Measurements from ENCODE around the gene AP4M1.

AP4M1 gene

DNA sequence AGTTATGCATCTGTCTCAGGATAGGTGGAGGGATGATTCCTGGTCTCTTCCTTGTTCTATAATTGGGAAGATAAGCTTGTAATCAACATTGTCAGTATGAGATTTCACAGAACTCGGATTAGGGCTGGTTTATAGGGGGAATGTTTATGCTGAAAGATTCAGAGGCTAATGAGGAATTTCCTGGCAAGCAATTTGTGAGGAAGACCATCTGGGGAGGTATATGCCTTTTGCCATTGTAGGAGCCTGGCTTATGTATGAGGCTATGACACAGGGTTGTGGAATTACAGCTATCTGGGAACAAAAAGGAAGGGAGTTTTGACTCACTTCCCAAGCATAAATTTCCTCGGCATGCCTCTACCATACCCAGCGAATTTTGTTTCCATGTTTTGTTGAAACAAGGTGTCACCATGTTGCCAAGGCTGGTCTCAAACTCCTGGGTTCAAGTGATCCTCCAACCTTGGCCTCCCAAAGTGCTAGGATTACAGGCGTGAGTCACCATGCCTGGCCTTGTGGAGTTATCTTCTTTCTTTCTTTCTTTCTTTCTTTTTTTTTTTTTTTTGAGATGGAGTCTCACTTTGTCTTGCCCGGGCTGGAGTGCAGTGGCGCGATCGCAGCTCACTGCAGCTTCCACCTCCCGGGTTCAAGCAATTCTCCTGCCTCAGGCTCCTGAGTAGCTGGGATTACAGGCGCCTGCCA is 14.2 kb upstream of the AP4M1 start:
- no peak for DNase-seq (ENCODE audit: low read depth in 2 of 2)

- no peak for DNase-seq (ENCODE audit: low read depth in 2 of 2)
Observed at GRCh38 chr7:100088095-100088620, 13.3 kb upstream of the AP4M1 start.

DNA sequence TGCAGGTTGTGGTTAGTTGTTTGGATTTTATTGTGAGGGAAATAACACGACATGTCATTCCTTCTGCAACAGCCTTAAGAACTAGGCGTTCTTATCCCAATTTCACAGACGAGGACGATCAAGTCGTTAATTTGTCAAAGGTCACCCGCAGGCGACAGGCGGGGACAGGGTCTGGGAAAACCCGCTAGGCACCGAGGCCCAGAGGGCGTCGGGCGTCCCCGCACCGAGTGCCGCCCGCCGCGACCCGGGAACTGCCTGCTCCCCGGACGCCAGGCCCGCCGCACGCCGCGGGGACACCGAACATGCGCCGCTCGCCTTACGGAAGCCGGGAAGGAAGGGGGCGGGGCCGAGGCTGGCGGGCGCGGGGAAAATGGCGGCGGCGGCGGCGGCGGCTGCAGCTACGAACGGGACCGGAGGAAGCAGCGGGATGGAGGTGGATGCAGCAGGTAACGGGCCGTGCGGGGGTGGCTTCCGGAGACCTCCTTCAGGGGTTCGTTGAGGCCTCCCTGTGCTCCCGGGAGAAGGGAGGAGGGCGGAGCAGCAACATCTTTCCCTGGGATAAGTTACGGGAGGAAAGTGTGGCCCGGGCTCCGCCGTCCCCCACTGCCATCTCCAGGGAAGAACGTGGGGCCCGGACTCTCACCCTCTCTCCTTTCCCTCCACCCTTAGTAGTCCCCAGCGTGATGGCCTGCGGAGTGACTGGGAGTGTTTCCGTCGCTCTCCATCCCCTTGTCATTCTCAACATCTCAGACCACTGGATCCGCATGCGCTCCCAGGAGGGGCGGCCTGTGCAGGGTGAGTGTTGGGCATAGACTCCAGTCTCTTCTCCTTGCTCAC is 12.6 kb upstream of the AP4M1 start, which contains the start of gene COPS6:
Gene COPS6 (plus strand): TSS at position 349 of the 837 bp plus-strand sequence. CDS start 22 bp downstream, at position 371.
- DNase-seq (ENCODE audit: low read depth in 2 of 2), result peak; percentile 63 to 64

DNA sequence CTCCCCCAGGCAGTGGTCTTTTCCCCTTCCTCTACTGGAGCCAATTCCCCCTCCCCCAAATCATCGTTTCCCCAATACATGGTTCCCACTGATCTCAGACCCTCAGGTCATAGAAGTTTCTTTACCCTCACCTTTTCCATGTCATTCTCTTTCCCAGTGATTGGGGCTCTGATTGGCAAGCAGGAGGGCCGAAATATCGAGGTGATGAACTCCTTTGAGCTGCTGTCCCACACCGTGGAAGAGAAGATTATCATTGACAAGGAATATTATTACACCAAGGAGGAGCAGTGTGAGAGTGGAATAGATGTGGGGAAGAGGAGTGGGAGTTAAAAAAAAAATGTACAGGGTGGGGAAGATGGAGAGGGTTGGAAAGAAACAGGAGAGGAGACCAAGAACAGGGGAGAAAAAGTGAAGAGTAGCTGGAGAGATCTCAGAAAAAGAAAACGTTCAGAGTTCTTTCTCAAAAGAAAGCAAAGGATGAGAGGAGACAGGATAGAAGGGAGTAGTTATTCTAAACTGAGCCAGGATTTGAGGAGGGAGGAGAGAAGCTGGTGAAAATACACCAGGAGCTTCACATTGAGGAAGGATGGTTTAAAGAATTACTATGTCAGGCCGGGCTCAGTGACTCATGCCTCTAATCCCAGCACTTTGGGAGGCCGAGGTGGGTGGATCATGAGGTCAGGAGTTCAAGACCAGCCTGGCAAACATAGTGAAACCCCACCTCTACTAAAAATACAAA is 11.8 kb upstream of the AP4M1 start:
- DNase-seq (ENCODE audit: low read depth in 2 of 2), result no peak

DNA sequence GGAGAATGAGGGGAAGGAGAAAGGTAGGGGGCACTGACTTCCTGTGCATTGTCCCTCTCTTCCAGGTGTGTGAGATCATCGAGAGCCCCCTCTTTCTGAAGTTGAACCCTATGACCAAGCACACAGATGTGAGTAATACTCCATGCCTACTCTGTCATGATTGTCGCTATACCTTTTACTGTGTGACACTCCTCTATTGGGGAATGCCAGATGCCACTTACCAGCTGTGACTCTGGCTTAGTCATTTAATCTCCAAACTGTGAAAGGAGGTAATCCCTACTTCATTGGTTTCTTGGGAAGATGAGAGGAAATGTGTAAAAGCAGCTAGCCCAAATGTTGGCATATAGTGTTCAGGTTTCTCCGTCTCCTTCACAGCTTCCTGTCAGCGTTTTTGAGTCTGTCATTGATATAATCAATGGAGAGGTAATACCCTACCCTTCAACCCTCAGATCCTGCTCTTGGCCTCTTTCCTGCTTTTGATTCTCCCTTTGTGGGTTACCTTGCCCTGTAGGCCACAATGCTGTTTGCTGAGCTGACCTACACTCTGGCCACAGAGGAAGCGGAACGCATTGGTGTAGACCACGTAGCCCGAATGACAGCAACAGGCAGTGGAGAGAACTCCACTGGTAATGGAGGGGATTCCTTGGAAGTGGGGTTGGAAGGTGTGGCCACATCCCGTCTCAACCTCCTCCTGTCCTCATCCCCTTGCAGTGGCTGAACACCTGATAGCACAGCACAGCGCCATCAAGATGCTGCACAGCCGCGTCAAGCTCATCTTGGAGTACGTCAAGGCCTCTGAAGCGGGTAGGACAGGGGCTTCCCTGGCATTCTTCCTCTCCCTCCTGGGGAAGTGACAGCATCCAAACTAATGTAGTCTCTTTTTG is 10.7 kb upstream of the AP4M1 start:
- no peak for DNase-seq (ENCODE audit: low read depth in 2 of 2)

GRCh38 chr7:100091411-100092181 is 9.8 kb upstream of the AP4M1 start:
- no peak for DNase-seq (ENCODE audit: low read depth in 2 of 2)

DNA sequence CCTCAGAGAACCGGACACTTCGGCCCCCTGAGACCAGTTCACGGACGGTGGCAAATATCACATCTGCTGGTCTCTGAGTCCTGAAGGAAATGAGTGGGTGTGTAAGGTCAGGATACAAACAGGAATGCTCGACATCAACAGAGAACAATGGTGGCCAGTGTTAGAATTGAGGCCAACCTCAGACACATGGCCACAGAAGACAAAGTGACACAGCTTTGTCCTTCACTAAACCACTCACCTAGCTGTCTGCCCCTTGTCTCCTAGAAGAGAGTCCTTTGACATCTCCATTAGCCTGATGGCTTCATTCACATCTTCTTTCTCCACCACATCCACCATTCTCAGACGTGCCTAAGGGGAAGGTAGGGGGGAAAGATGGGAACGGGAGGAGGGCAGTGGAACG is 8.4 kb upstream of the AP4M1 start:
- no peak for DNase-seq (ENCODE audit: low read depth in 2 of 2)

- no peak for DNase-seq (ENCODE audit: low read depth in 2 of 2)
Observed at GRCh38 chr7:100093498-100093897, 7.9 kb upstream of the AP4M1 start.

DNA sequence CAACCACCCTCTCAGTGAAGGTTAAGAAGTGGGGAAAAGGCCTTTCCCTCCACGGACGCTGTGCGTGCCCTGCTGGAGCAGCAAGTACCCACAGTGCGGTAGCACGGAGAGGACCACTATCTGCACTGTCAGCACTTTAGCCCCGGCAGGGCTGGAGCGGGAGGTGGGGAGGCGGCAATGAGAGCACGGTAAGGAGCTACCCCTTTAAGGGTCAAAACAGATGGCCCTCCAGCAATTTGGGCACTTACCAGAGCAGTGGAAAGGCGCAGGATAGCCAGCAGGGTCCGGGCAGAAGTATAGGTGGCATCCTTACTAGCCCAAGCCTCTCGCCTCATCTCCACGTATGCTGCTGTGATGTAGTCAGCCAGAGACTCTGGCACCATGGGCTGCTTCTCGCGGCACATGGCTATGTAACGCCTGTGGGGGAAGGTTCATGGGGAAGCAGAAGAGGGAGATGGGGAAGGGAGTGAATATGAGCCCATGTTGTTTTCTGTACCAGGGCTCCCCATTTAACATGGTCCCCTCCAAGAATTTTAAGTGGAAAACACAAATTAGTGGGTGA is 7.4 kb upstream of the AP4M1 start:
- no peak for DNase-seq (ENCODE audit: low read depth in 2 of 2)

DNA sequence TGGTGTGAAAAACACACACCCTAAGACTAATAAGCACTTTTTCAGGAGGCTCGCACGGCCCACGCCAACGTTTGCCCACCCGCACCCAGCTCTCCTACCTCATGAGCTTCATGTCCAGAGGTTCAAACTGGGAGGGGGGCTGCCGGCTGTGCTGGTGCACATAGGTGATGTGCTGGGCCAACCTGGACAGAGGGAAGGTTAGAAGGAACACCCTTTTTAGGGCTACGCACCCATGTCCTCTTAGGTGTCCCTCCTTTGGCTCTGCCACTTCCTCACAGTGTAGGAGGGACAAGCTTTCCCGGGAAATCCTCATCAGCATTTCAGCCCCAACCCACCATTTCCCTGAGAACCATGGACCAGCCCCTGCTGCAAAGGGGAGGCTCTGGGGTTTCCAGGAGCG is 6.2 kb upstream of the AP4M1 start:
- DNase-seq (ENCODE audit: low read depth in 2 of 2), result no peak

GRCh38 chr7:100095704-100096103 is 5.7 kb upstream of the AP4M1 start:
- DNase-seq (ENCODE audit: low read depth in 2 of 2), result no peak

GRCh38 chr7:100098913-100099312 is 2.5 kb upstream of the AP4M1 start:
- DNase-seq (ENCODE audit: low read depth in 2 of 2), result no peak

DNA sequence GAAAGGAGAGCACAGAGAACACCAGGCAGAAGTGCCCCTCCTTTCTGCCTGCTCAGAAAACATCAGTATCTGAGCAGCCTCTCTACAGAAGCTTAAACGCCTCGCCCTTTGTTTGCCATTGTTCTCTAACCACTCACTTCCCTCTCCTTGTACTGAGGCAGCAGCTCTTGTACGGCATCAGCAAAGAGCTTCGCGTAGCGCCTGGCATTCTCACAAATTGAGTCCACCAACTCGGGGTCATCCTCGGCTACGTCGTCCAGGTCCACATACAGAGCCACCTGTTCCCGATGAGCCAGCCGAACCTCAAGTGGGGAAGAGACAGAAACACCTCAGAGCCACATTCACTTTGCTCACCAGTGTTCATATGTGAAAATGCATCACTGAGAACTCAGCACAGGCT is 2.0 kb upstream of the AP4M1 start:
- DNase-seq (ENCODE audit: low read depth in 2 of 2), result no peak

GRCh38 chr7:100100420-100101015 is 925 bp upstream of the AP4M1 start:
- peak; percentile 69 to 71 for DNase-seq (ENCODE audit: low read depth in 2 of 2)

- DNase-seq (ENCODE audit: low read depth in 2 of 2), result no peak
Observed at GRCh38 chr7:100102950-100103840, 1.8 kb downstream of the AP4M1 start.

DNA sequence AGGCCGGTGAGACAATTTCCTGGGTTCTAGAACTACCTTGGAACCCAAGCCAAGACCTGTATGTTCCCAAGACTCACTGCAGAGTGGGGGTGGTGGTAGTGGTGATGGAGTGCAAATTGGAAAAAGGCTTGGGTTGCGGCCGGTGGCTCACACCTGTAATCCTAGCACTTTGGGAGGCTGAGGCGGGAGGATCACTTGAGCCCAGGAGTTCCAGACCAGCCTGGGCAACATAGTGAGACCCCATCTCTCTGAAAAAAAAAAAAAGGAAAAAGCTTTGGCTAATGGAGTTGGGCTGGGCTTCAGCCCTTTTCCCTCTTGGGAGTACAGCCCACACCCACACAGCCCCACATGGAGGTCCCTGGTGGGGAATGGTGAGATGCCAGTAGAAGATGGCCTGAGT is 4.1 kb downstream of the AP4M1 start:
- DNase-seq (ENCODE audit: low read depth in 2 of 2), result no peak

GRCh38 chr7:100106633-100107032 is 5.2 kb downstream of the AP4M1 start:
- DNase-seq (ENCODE audit: low read depth in 2 of 2), result no peak

DNA sequence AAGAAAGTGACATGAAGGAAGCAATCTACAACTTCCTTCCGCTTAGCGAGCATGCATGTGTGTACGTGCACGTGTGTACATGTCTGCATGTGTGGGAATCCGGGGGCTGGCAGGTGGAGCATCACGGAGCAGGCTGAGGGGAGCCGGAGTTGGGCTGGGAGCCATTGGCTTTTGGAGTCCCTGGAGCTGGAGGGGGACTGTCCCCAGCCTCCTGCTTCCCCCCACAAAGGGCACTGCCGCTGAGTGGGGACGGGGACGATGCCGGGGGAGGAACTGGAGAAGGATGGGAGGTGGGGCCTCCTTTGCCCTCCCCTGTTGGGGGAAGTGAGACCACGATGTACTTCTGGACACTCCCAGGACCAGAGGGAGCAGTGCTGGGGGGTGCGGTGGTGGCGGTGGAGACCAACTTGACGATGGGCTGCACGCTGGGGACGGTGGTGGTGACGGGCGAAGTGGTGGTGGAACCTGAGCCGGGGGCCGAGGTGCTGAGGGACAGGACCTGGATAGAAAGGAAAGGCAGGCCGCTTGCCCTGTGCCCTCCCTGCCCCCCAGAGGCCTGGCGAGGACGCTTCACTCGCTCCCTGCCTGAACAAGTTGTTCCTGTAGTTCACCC is 5.8 kb downstream of the AP4M1 start:
- no peak for DNase-seq (ENCODE audit: low read depth in 2 of 2)
